Fibroblast of lung (primary cell): ENCODE results near the gene ZEB2. TPM values are rescaled to one million over a fixed set of nuclear protein-coding genes. Genes with fewer than 3 reads are reported as not detected.

ENCODE experiments used
- DNase-seq, 2 donors: peaks; one replicate each; pipeline versions ENCODE4 v3.0.0 to v3.0.0-alpha.2; 2010; ENCODE audit warnings: low read depth in 2 of 2
- H2AFZ ChIP-seq: 2 replicates; pipeline ENCODE4 v1.5.1; 2012; ENCODE audit warnings: low read length, control low read depth, inconsistent platforms
- H3K27ac ChIP-seq: 2 replicates; pipeline ENCODE4 v1.5.1; 2011; ENCODE audit warnings: low read length, control low read depth; ENCODE audit not compliant: insufficient read depth
- H3K27me3 ChIP-seq: 2 replicates; pipeline ENCODE4 v1.5.1; 2011; ENCODE audit warnings: mild to moderate bottlenecking, low read length; ENCODE audit not compliant: control insufficient read depth, insufficient read depth
- H3K36me3 ChIP-seq: 2 replicates; pipeline ENCODE4 v1.5.1; 2011; ENCODE audit warnings: low read length; ENCODE audit not compliant: control insufficient read depth, insufficient read depth
- H3K4me1 ChIP-seq: 2 replicates; pipeline ENCODE4 v1.5.1; 2011; ENCODE audit warnings: low read length; ENCODE audit not compliant: control insufficient read depth, insufficient read depth; ENCODE audit errors: extremely low read depth
- H3K4me2 ChIP-seq: 2 replicates; pipeline ENCODE4 v1.5.1; 2011; ENCODE audit warnings: low read length, control low read depth; ENCODE audit not compliant: insufficient read depth; ENCODE audit errors: extremely low read depth
- H3K4me3 ChIP-seq, 4 experiments: fragments of 200-600 bp in 1 of 4; sonication (generic) in 1 of 4; replicated peaks in 1 of 4; 2 replicates each; pipeline ENCODE4 v1.5.1; 2011 to 2016; ENCODE audit warnings: low read length in 4 of 4, low read depth in 3 of 4, mild to moderate bottlenecking in 3 of 4, control low read depth in 2 of 4, inconsistent platforms in 1 of 4, mixed read lengths in 1 of 4; ENCODE audit not compliant: insufficient read depth in 1 of 4; ENCODE audit errors: control extremely low read depth in 1 of 4
- H3K79me2 ChIP-seq: 2 replicates; pipeline ENCODE4 v1.5.1; 2012; ENCODE audit warnings: mild to moderate bottlenecking, low read length, inconsistent platforms; ENCODE audit not compliant: control insufficient read depth, insufficient read depth
- H3K9ac ChIP-seq: 2 replicates; pipeline ENCODE4 v1.5.1; 2011; ENCODE audit warnings: mild to moderate bottlenecking, low read length, control low read depth; ENCODE audit not compliant: insufficient read depth
- H3K9me3 ChIP-seq: 2 replicates; pipeline ENCODE4 v1.5.1; 2012; ENCODE audit warnings: low read depth, low read length; ENCODE audit not compliant: control insufficient read depth, insufficient read depth
- H4K20me1 ChIP-seq: 2 replicates; pipeline ENCODE4 v1.5.1; 2011; ENCODE audit warnings: low read length; ENCODE audit not compliant: control insufficient read depth, insufficient read depth; ENCODE audit errors: extremely low read depth
- EZH2 ChIP-seq: IDR thresholded peaks from 2 replicates; pipeline ENCODE4 v1.5.1; 2012; ENCODE audit warnings: low read length, control low read depth, mild to moderate bottlenecking; ENCODE audit errors: missing control alignments
- polyA plus RNA-seq, 2 donors: library from polyadenylated mRNA; depleted of rRNA in 1 of 2; stranded (reverse) in 1 of 2; unstranded in 1 of 2; fragments of >200 nt; gene quantifications; 2 replicates each; pipeline ENCODE4 v1.2.1, GENCODE V29; 2011 to 2012; ENCODE audit warnings: missing spikeins in 1 of 2
- total RNA-seq: library from RNA; depleted of rRNA; stranded (reverse); fragments of >200 nt; gene quantifications from 2 replicates; pipeline ENCODE4 v1.2.1, GENCODE V29; 2014
- TF ChIP-seq, protein P1 (sequence below), 2 donors: IDR thresholded peaks in 1 of 2; conservative IDR thresholded peaks in 1 of 2; 1 replicate in 1 of 2; 2 replicates in 1 of 2; pipeline ENCODE4 v1.5.1; 2011 to 2012; ENCODE audit warnings: low read length in 2 of 2, control low read depth in 1 of 2, inconsistent platforms in 1 of 2, low read depth in 1 of 2, mild to moderate bottlenecking in 1 of 2

The ZEB2 gene
- total and polyA plus RNA-seq, 2 donors (not counting 1 experiment from before 2014, with no cell fraction given) = 91.0 to 130 TPM

DNA sequence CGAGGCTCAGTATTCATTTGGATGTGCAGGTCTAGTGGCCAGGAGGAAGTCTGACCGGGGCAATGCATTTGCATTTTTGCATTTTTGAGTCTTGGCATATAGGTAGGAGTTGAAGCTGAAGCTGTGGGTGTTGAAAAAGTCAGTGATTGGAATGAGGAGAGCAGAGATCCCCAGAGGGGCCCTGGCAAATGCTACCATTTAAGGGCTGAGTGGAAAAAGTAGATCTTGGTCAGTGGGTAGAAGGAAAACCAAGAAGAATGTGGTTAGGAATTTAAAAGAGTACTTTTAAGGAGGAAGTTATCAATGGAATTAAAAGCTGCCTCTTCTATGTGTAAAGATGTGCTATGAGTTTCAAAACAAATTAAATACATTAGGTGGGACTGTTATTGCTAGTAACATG, 143.0 kb downstream of the ZEB2 start:
- no peak overlapping the region for H3K4me3 ChIP-seq
- no peaks in the 10 kb centered on the region for H3K9me3 ChIP-seq
- no peaks in the 10 kb centered on the region for H3K27me3 ChIP-seq
- H3K79me2 ChIP-seq = no peaks in the 10 kb centered on the region
- no peaks in the 10 kb centered on the region for H3K36me3 ChIP-seq
- no peaks in the 10 kb centered on the region for H4K20me1 ChIP-seq
- H3K27ac ChIP-seq = no peak overlapping the region
- no peak overlapping the region for H3K4me2 ChIP-seq
- no peak overlapping the region for H2AFZ ChIP-seq
- no peak for TF ChIP-seq EZH2
- TF ChIP-seq, protein P1, sequence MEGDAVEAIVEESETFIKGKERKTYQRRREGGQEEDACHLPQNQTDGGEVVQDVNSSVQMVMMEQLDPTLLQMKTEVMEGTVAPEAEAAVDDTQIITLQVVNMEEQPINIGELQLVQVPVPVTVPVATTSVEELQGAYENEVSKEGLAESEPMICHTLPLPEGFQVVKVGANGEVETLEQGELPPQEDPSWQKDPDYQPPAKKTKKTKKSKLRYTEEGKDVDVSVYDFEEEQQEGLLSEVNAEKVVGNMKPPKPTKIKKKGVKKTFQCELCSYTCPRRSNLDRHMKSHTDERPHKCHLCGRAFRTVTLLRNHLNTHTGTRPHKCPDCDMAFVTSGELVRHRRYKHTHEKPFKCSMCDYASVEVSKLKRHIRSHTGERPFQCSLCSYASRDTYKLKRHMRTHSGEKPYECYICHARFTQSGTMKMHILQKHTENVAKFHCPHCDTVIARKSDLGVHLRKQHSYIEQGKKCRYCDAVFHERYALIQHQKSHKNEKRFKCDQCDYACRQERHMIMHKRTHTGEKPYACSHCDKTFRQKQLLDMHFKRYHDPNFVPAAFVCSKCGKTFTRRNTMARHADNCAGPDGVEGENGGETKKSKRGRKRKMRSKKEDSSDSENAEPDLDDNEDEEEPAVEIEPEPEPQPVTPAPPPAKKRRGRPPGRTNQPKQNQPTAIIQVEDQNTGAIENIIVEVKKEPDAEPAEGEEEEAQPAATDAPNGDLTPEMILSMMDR (conservative IDR thresholded peaks at IDR 0.05 in 1 of 2, IDR thresholded peaks at IDR 0.05 in 1 of 2; ENCODE audit: low read depth in 1 of 2, low read length in 2 of 2) = no peak
- DNase-seq = peak in 1 of 2 donors; percentile 76
- no peak overlapping the region for H3K9ac ChIP-seq
- peaks cover 3% of the 10 kb centered on the region for H3K4me1 ChIP-seq

DNA sequence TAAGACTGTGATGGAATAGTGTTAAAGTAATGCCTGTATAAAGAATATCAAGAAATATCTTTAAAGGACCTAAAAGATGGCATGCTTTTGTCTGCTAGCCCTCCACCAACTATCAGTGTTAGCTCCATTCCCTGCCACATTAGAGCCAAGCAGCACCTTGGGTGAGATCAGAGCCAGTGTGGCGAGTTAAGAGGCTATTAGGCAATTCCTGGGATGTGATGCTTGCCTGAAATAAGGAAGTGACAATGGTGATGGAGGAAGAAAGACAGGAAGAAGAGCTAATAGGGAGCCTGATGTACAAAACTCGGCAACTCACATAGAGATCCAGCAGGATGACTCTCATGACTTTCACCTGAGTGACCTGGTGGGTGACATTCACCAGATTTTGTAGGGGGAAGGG, 143.5 kb downstream of the ZEB2 start:
- Histone ChIP-seq H3K9me3 (no peaks in the 10 kb centered on the region), H3K27ac (no peak overlapping the region), H3K4me1 (peaks cover 3% of the 10 kb centered on the region), H4K20me1 (no peaks in the 10 kb centered on the region), H3K79me2 (no peaks in the 10 kb centered on the region), H2AFZ (no peak overlapping the region), H3K4me3 (no peak overlapping the region), H3K4me2 (no peak overlapping the region), H3K27me3 (no peaks in the 10 kb centered on the region), H3K36me3 (no peaks in the 10 kb centered on the region), H3K9ac (no peak overlapping the region)
- TF ChIP-seq EZH2 = no peak
- TF ChIP-seq, protein P1 (conservative IDR thresholded peaks at IDR 0.05 in 1 of 2, IDR thresholded peaks at IDR 0.05 in 1 of 2; ENCODE audit: low read depth in 1 of 2, low read length in 2 of 2) = no peak
- DNase-seq = no peak

DNA sequence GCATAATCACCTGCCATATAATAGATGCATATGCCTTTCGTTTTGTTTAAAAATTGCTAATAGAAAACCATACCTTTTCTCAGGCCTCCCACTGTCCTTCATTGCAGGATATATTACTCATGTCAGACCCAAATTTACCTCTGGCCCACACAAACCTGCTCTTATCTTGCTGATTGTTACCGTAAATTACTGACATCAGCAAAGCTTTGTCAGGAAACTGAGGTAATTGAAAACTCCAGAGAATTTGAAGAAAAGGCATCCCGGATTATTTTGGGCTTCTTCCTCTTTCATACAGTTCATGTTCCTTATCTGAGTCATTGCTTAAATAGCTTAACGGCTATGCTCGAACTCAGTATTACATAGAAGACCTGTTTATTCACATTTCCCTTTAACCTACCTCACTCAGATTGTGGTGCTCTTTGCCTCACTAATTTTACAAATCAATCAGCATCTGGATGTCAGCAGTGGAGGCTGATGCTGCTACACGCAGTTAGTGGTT, 145.7 kb downstream of the ZEB2 start:
- no peaks in the 10 kb centered on the region for H3K79me2 ChIP-seq
- no peak overlapping the region for H3K4me2 ChIP-seq
- no peak overlapping the region for H3K4me3 ChIP-seq
- no peaks in the 10 kb centered on the region for H3K27me3 ChIP-seq
- H3K36me3 ChIP-seq = no peaks in the 10 kb centered on the region
- H3K9me3 ChIP-seq = no peaks in the 10 kb centered on the region
- H2AFZ ChIP-seq = no peak overlapping the region
- peaks cover 3% of the 10 kb centered on the region for H3K4me1 ChIP-seq
- TF ChIP-seq, protein P1 (conservative IDR thresholded peaks at IDR 0.05 in 1 of 2, IDR thresholded peaks at IDR 0.05 in 1 of 2; ENCODE audit: low read depth in 1 of 2, low read length in 2 of 2) = no peak
- TF ChIP-seq EZH2 = no peak
- DNase-seq = peak in 1 of 2 donors; percentile 82
- H3K9ac ChIP-seq = no peak overlapping the region
- H4K20me1 ChIP-seq = no peaks in the 10 kb centered on the region
- no peak overlapping the region for H3K27ac ChIP-seq
